ENCODE measurements around the gene CDC16. TPM values are rescaled to one million over a fixed set of nuclear protein-coding genes. Genes with fewer than 3 reads are reported as not detected.
A peak's percentile ranks its signal among the peaks of the same experiment; 100 is the strongest.

CDC16 gene
- total and polyA plus RNA-seq, 9 of the 15 experiments (the other 6 are each of a cell fraction or from before 2014, with no cell fraction given): 23.2 to 102 (median 51.6) TPM

DNA sequence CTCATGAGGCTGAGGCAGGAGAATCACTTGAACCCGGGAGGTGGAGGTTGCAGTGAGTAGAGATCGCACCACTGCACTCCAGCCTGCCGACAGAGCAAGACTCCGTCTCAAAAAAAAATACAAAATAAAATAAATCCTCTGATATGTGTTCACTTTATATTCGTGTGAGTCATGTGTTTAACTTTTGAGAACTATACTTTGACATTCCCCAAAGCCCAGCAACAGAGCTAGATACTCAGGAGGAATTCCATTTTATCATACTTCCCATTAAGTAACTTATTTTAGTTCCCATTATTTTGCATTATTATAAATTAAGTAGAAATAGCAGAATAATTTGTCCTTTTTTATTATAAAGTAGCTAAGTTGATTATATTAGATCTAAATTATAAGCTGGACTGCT, 76.3 kb downstream of the CDC16 start (continued):
- TF ChIP-seq, protein P1, sequence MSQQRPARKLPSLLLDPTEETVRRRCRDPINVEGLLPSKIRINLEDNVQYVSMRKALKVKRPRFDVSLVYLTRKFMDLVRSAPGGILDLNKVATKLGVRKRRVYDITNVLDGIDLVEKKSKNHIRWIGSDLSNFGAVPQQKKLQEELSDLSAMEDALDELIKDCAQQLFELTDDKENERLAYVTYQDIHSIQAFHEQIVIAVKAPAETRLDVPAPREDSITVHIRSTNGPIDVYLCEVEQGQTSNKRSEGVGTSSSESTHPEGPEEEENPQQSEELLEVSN (IDR thresholded peaks at IDR 0.05; ENCODE audit: borderline replicate concordance in 1 of 2, extremely low read depth in 1 of 2, insufficient read depth in 1 of 2, insufficient read length in 1 of 2, low read depth in 1 of 2, low read length in 1 of 2, poor library complexity in 1 of 2, severe bottlenecking in 1 of 2): no peak
- TF ChIP-seq ZNF212 (CRISPR knock-in tag; IDR thresholded peaks at IDR 0.05): no peak

DNA sequence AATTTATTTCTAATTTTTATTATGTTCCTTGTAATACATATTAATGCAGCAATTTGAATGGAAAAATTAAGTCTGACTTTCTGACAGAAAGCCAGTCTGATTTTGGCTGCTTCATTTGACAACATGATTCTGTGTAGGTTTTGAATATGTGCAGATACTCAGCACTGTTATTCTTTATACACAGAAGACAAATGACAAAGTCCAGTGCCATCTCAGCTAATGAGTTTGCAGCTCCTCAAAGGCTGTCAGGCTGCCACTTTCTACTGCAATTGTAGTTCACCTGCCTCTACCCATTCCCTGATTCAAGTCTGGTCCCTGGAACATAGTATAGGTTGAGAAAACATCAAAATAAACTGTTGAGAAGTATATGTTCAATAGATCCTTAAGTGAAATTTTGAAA, 76.7 kb downstream of the CDC16 start:
- no peaks in the 10 kb centered on the region for H4K20me1 ChIP-seq (replicated peaks; ENCODE audit: control insufficient read depth, insufficient read depth, low read length)
- ChIA-PET CTCF (ENCODE audit: low intra/inter-chr PET ratio) (no interaction called here), POLR2A (interaction anchor here (0.6 kb wide), 1 partner anchor 458 kb away, joined by 3 read pairs; no protein-coding TSS in a partner anchor)
- DNase-seq (ENCODE audit: extremely low read depth in 1 of 4, low spot score in 3 of 4): no peak
- no peak for ATAC-seq
- no peak overlapping the region for H3K27ac ChIP-seq (ENCODE audit: extremely low read depth, low read depth, low read length)
- in situ Hi-C loops (cut with MboI): no loop called here
- no peak overlapping the region for H3K4me3 ChIP-seq
- no TSS peak for BruUV-seq (replicated peaks)
- H3K9me1 ChIP-seq (ENCODE audit: control insufficient read depth, insufficient read depth, low read length): no peaks in the 10 kb centered on the region
- H2AFZ ChIP-seq (ENCODE audit: low read depth, low read length): peak overlapping the region; percentile 25
- H3K36me3 ChIP-seq (ENCODE audit: control insufficient read depth, insufficient read depth, low read length): peaks cover 5% of the 10 kb centered on the region; the same call in 1 of the 3 replicates
- no peak overlapping the region for H3K9ac ChIP-seq (ENCODE audit: insufficient read depth in 1 of 2, low read depth in 2 of 2, low read length in 2 of 2)
- no peaks in the 10 kb centered on the region for H3K9me3 ChIP-seq (replicated peaks; ENCODE audit: control insufficient read depth, insufficient read depth, low read depth, low read length)
- H3K79me2 ChIP-seq (ENCODE audit: control insufficient read depth, insufficient read depth, low read length): peaks cover 35% of the 10 kb centered on the region
- intact Hi-C loops (cut with micrococcal nuclease): no loop called here
- no peaks in the 10 kb centered on the region for H3K27me3 ChIP-seq (ENCODE audit: control insufficient read depth in 2 of 2, insufficient read depth in 2 of 2, low read length in 2 of 2)
- H3K4me1 ChIP-seq (replicated peaks in 1 of 2; ENCODE audit: control insufficient read depth in 2 of 2, insufficient read depth in 2 of 2, low read length in 2 of 2): peaks cover 0 to 15% of the 10 kb centered on the region in 2 experiments; a peak in 4 of 5 replicates
- H3K4me2 ChIP-seq (ENCODE audit: insufficient read depth, low read length): no peak overlapping the region
- FAIRE-seq: no peak
- TF ChIP-seq, protein P2, sequence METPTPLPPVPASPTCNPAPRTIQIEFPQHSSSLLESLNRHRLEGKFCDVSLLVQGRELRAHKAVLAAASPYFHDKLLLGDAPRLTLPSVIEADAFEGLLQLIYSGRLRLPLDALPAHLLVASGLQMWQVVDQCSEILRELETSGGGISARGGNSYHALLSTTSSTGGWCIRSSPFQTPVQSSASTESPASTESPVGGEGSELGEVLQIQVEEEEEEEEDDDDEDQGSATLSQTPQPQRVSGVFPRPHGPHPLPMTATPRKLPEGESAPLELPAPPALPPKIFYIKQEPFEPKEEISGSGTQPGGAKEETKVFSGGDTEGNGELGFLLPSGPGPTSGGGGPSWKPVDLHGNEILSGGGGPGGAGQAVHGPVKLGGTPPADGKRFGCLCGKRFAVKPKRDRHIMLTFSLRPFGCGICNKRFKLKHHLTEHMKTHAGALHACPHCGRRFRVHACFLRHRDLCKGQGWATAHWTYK (CRISPR knock-in tag; IDR thresholded peaks at IDR 0.05): no peak
- no peak for TF ChIP-seq NR2C1 (IDR thresholded peaks at IDR 0.05)
- no peak for TF ChIP-seq NR2C1 (tag; IDR thresholded peaks at IDR 0.05)
- TF ChIP-seq EP400 (IDR thresholded peaks at IDR 0.05): no peak
- TF ChIP-seq, protein P3, sequence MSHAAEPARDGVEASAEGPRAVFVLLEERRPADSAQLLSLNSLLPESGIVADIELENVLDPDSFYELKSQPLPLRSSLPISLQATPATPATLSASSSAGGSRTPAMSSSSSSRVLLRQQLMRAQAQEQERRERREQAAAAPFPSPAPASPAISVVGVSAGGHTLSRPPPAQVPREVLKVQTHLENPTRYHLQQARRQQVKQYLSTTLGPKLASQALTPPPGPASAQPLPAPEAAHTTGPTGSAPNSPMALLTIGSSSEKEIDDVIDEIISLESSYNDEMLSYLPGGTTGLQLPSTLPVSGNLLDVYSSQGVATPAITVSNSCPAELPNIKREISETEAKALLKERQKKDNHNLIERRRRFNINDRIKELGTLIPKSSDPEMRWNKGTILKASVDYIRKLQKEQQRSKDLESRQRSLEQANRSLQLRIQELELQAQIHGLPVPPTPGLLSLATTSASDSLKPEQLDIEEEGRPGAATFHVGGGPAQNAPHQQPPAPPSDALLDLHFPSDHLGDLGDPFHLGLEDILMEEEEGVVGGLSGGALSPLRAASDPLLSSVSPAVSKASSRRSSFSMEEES (CRISPR knock-in tag; IDR thresholded peaks at IDR 0.05): no peak
- no peak for TF ChIP-seq THRAP3 (IDR thresholded peaks at IDR 0.05; ENCODE audit: borderline replicate concordance)
- TF ChIP-seq, protein P4, sequence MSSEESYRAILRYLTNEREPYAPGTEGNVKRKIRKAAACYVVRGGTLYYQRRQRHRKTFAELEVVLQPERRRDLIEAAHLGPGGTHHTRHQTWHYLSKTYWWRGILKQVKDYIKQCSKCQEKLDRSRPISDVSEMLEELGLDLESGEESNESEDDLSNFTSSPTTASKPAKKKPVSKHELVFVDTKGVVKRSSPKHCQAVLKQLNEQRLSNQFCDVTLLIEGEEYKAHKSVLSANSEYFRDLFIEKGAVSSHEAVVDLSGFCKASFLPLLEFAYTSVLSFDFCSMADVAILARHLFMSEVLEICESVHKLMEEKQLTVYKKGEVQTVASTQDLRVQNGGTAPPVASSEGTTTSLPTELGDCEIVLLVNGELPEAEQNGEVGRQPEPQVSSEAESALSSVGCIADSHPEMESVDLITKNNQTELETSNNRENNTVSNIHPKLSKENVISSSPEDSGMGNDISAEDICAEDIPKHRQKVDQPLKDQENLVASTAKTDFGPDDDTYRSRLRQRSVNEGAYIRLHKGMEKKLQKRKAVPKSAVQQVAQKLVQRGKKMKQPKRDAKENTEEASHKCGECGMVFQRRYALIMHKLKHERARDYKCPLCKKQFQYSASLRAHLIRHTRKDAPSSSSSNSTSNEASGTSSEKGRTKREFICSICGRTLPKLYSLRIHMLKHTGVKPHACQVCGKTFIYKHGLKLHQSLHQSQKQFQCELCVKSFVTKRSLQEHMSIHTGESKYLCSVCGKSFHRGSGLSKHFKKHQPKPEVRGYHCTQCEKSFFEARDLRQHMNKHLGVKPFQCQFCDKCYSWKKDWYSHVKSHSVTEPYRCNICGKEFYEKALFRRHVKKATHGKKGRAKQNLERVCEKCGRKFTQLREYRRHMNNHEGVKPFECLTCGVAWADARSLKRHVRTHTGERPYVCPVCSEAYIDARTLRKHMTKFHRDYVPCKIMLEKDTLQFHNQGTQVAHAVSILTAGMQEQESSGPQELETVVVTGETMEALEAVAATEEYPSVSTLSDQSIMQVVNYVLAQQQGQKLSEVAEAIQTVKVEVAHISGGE (CRISPR knock-in tag; IDR thresholded peaks at IDR 0.05): no peak
- TF ChIP-seq, protein P5, sequence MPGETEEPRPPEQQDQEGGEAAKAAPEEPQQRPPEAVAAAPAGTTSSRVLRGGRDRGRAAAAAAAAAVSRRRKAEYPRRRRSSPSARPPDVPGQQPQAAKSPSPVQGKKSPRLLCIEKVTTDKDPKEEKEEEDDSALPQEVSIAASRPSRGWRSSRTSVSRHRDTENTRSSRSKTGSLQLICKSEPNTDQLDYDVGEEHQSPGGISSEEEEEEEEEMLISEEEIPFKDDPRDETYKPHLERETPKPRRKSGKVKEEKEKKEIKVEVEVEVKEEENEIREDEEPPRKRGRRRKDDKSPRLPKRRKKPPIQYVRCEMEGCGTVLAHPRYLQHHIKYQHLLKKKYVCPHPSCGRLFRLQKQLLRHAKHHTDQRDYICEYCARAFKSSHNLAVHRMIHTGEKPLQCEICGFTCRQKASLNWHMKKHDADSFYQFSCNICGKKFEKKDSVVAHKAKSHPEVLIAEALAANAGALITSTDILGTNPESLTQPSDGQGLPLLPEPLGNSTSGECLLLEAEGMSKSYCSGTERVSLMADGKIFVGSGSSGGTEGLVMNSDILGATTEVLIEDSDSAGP (CRISPR knock-in tag; IDR thresholded peaks at IDR 0.05): no peak
- no peak for TF ChIP-seq TCF3 (CRISPR knock-in tag; IDR thresholded peaks at IDR 0.05)
